Measurements from ENCODE around the gene IQSEC1. TPM values are rescaled to one million over a fixed set of nuclear protein-coding genes. Genes with fewer than 3 reads are reported as not detected.

The IQSEC1 gene
- polyA plus RNA-seq, 1 donor (not counting 4 experiments of a cell fraction or from before 2014, with no cell fraction given), result 2.8 TPM

GRCh38 chr3:12995389-12996180 is 77.6 kb downstream of the IQSEC1 start:
- dilution Hi-C loops (cut with MboI; ENCODE audit: extremely low pct_ligation_motif_present, low sequenced_read_pairs), result no loop called here
- FAIRE-seq, result no peak
- H2AFZ ChIP-seq (ENCODE audit: control insufficient read depth, low read length), result no peak overlapping the region
- no peak overlapping the region for H3K9ac ChIP-seq (ENCODE audit: control insufficient read depth, extremely low read depth, insufficient read depth, low read length)
- H3K79me2 ChIP-seq (ENCODE audit: control insufficient read depth, insufficient read depth, low read length), result no peaks in the 10 kb centered on the region
- H3K36me3 ChIP-seq (ENCODE audit: control insufficient read depth in 2 of 2, extremely low read depth in 1 of 2, insufficient read depth in 2 of 2, low read length in 2 of 2), result no peaks in the 10 kb centered on the region
- no peak overlapping the region for H3K27ac ChIP-seq (ENCODE audit: control insufficient read depth, insufficient read depth, low read length)
- peaks cover 3% of the 10 kb centered on the region for H4K20me1 ChIP-seq (ENCODE audit: control insufficient read depth, extremely low read depth, insufficient read depth, low read length)
- no peaks in the 10 kb centered on the region for H3K9me1 ChIP-seq (ENCODE audit: control insufficient read depth, extremely low read depth, insufficient read depth, low read length)
- H3K27me3 ChIP-seq (ENCODE audit: control insufficient read depth, extremely low read depth, insufficient read depth, low read length), result peaks cover 41% of the 10 kb centered on the region
- no peaks in the 10 kb centered on the region for H3K9me3 ChIP-seq (ENCODE audit: control insufficient read depth, low read depth, low read length)
- no peak for TF ChIP-seq CTCF (optimal IDR thresholded peaks at IDR 0.05 in 1 of 3, IDR thresholded peaks at IDR 0.05 in 1 of 3, conservative IDR thresholded peaks at IDR 0.05 in 1 of 3; ENCODE audit: extremely low read depth in 1 of 3, insufficient read depth in 2 of 3, low read length in 3 of 3)
- TF ChIP-seq EZH2 (IDR thresholded peaks at IDR 0.05; ENCODE audit: low read length), result no peak
- no peak for DNase-seq (ENCODE audit: low read depth, low spot score)
- peaks cover 7% of the 10 kb centered on the region for H3K4me1 ChIP-seq (ENCODE audit: control insufficient read depth, extremely low read depth, insufficient read depth, low read length)
- peak overlapping the region; percentile 88 for H3K4me2 ChIP-seq (ENCODE audit: control insufficient read depth, extremely low read depth, insufficient read depth, low read depth, low read length)
- H3K4me3 ChIP-seq (ENCODE audit: control insufficient read depth in 2 of 3, extremely low read depth in 1 of 3, insufficient read depth in 2 of 3, low read depth in 1 of 3, low read length in 3 of 3), result no peak overlapping the region

GRCh38 chr3:12994607-12995388 is 78.4 kb downstream of the IQSEC1 start:
- Histone ChIP-seq H3K9me1 (ENCODE audit: control insufficient read depth, extremely low read depth, insufficient read depth, low read length) (no peaks in the 10 kb centered on the region), H3K27ac (ENCODE audit: control insufficient read depth, insufficient read depth, low read length) (no peak overlapping the region), H3K36me3 (ENCODE audit: control insufficient read depth in 2 of 2, extremely low read depth in 1 of 2, insufficient read depth in 2 of 2, low read length in 2 of 2) (no peaks in the 10 kb centered on the region), H3K79me2 (ENCODE audit: control insufficient read depth, insufficient read depth, low read length) (no peaks in the 10 kb centered on the region), H3K9me3 (ENCODE audit: control insufficient read depth, low read depth, low read length) (no peaks in the 10 kb centered on the region), H3K4me2 (ENCODE audit: control insufficient read depth, extremely low read depth, insufficient read depth, low read depth, low read length) (peak overlapping the region; percentile 88), H3K9ac (ENCODE audit: control insufficient read depth, extremely low read depth, insufficient read depth, low read length) (peak overlapping the region; percentile 50), H3K4me3 (ENCODE audit: control insufficient read depth in 2 of 3, extremely low read depth in 1 of 3, insufficient read depth in 2 of 3, low read depth in 1 of 3, low read length in 3 of 3) (peak overlapping the region; percentile 59 to 73 (median 72)), H4K20me1 (ENCODE audit: control insufficient read depth, extremely low read depth, insufficient read depth, low read length) (peaks cover 3% of the 10 kb centered on the region), H2AFZ (ENCODE audit: control insufficient read depth, low read length) (peak overlapping the region; percentile 89), H3K4me1 (ENCODE audit: control insufficient read depth, extremely low read depth, insufficient read depth, low read length) (peaks cover 7% of the 10 kb centered on the region), H3K27me3 (ENCODE audit: control insufficient read depth, extremely low read depth, insufficient read depth, low read length) (peaks cover 37% of the 10 kb centered on the region)
- dilution Hi-C loops (cut with MboI; ENCODE audit: extremely low pct_ligation_motif_present, low sequenced_read_pairs), result no loop called here
- DNase-seq (ENCODE audit: low read depth, low spot score) (no peak), FAIRE-seq (no peak)
- TF ChIP-seq EZH2 (IDR thresholded peaks at IDR 0.05; ENCODE audit: low read length) (peak; percentile 66), CTCF (optimal IDR thresholded peaks at IDR 0.05 in 1 of 3, IDR thresholded peaks at IDR 0.05 in 1 of 3, conservative IDR thresholded peaks at IDR 0.05 in 1 of 3; ENCODE audit: extremely low read depth in 1 of 3, insufficient read depth in 2 of 3, low read length in 3 of 3) (peak; percentile 73 to 88 (median 88))
